Heart right ventricle (tissue), 16 donors: ENCODE measurements around the gene PTPRN2. TPM values are rescaled to one million over a fixed set of nuclear protein-coding genes. Genes with fewer than 3 reads are reported as not detected.

Source experiments
- ATAC-seq, 8 donors: fragments of 200-7000 bp; cut with Tn5 transposase; one replicate each; pipeline ENCODE4 v1.9.1; 2020; ENCODE audit warnings: mild to moderate bottlenecking in 8 of 8, moderate library complexity in 8 of 8, moderate number of reproducible peaks in 1 of 8
- DNase-seq, 2 donors: peaks; one replicate each; pipeline ENCODE4 v3.0.0-alpha.2; 2020
- H3K27ac ChIP-seq, 10 donors: fragments of 200-600 bp; sonication (generic) in 2 of 10; one replicate each; pipeline versions ENCODE4 v1.5.0 to v1.8.0; 2020 to 2022; ENCODE audit warnings: mild to moderate bottlenecking in 3 of 10
- H3K27me3 ChIP-seq, 7 donors: fragments of 200-600 bp; one replicate each; pipeline ENCODE4 v1.8.0; 2021 to 2022; ENCODE audit warnings: mild to moderate bottlenecking in 2 of 7
- H3K36me3 ChIP-seq, 9 donors: fragments of 200-600 bp; sonication (generic) in 1 of 9; one replicate each; pipeline versions ENCODE4 v1.5.0 to v1.8.0; 2020 to 2022; ENCODE audit warnings: mild to moderate bottlenecking in 2 of 9
- H3K4me1 ChIP-seq, 9 donors: fragments of 200-600 bp; sonication (generic) in 1 of 9; one replicate each; pipeline versions ENCODE4 v1.5.0 to v1.8.0; 2020 to 2022; ENCODE audit warnings: mild to moderate bottlenecking in 4 of 9
- H3K4me3 ChIP-seq, 10 donors: fragments of 200-600 bp; sonication (generic) in 2 of 10; one replicate each; pipeline versions ENCODE4 v1.5.0 to v1.8.0; 2020 to 2022; ENCODE audit warnings: mild to moderate bottlenecking in 7 of 10, moderate library complexity in 2 of 10
- H3K9me3 ChIP-seq, 11 donors: fragments of 200-600 bp in 10 of 11; sonication (generic) in 2 of 11; one replicate each; pipeline versions ENCODE4 v1.5.0 to v1.8.0; 2013 to 2022; ENCODE audit warnings: mild to moderate bottlenecking in 2 of 11, control low read depth in 1 of 11, moderate library complexity in 1 of 11
- WGBS, 2 donors: extraction: QIAGEN DNeasy Blood & Tissue Kit; methylation state at CpG; one replicate each; pipeline ENCODE4 v1.1.7; 2013; ENCODE audit warnings: inconsistent platforms in 1 of 2; 5-methylcytosine and 5-hydroxymethylcytosine counted together
- intact Hi-C, 10 donors: fragments of 100-400 bp; cut with DNase I; formaldehyde crosslinking; loops; one replicate each; pipeline versions ENCODE4 v1.11.1 to v1.14.2; 2022
- polyA plus RNA-seq, 2 donors: library from polyadenylated mRNA; stranded (reverse); fragments of 200-250 nt; gene quantifications; one replicate each; pipeline ENCODE4 v1.2.3, GENCODE V29; 2013
- total RNA-seq, 10 donors: library from RNA; stranded (reverse); fragmentation: NEBNext Ultra II Directional in 3 of 10; extraction: Animal tissue kit (Norgen Biotek cat#: 25700) in 3 of 10; gene quantifications; one replicate each; pipeline versions ENCODE4 v1.2.1 to v1.2.4, GENCODE V29; 2021 to 2023
- TF ChIP-seq, protein P1 (sequence below), 9 donors: fragments of 200-600 bp; sonication (generic) in 2 of 9; IDR thresholded peaks; one replicate each; pipeline versions ENCODE4 v1.5.0 to v1.8.0; 2021 to 2022; ENCODE audit warnings: antibody characterized with exemption in 9 of 9, mild to moderate bottlenecking in 5 of 9, moderate library complexity in 1 of 9
- donor health status: Arrhythmogenic right ventricular cardiomyopathy.
- donor health status: ischemic (EF 13 %, LVEDD 7.1; RV severe dilation, severe dysfunction).
- donor health status: healthy with polysubstance abuse.
- donor health status: DM: no; HTN: yes; CAD: no.
- donor health status: DM: no; HTN: no; CAD: no.
- donor health status: ischemic (EF 25% LVEDD 6.9; RV normal size, moderate dysfunction).
- donor health status: ischemic (EF 25% LVEDD 5.7; RV mildly dilated, moderate dysfunction).
- donor health status: healthy.
- donor health status: DM: yes; HTN: yes; CAD: no.
- donor health status: Ischemic cardiomyopathy.
- donor health status: ischemic (EF 35%, LVEDD 5.7; RV mildly dilated, moderate dysfunction).
- donor health status: nonischemic (EF 11% LVEDD 7.7; RV severe dilation, severe dysfunction).
- donor health status: DM: yes; HTN: yes; CAD: no.
- donor health status: PGD.
- donor health status: ischemic (EF 29% LVEDD 5.4; RV normal size, mild dysfunction).
- donor health status: nonischemic (EF 23%, LVEDD 6.1; RV moderate dilation, normal function).

The PTPRN2 gene
- total and polyA plus RNA-seq, 12 donors, result 0.82 to 1.8 (median 1.3) TPM

GRCh38 chr7:157994319-157994718 lies 593.3 kb downstream of the PTPRN2 start:
- TF ChIP-seq, protein P1, sequence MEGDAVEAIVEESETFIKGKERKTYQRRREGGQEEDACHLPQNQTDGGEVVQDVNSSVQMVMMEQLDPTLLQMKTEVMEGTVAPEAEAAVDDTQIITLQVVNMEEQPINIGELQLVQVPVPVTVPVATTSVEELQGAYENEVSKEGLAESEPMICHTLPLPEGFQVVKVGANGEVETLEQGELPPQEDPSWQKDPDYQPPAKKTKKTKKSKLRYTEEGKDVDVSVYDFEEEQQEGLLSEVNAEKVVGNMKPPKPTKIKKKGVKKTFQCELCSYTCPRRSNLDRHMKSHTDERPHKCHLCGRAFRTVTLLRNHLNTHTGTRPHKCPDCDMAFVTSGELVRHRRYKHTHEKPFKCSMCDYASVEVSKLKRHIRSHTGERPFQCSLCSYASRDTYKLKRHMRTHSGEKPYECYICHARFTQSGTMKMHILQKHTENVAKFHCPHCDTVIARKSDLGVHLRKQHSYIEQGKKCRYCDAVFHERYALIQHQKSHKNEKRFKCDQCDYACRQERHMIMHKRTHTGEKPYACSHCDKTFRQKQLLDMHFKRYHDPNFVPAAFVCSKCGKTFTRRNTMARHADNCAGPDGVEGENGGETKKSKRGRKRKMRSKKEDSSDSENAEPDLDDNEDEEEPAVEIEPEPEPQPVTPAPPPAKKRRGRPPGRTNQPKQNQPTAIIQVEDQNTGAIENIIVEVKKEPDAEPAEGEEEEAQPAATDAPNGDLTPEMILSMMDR (IDR thresholded peaks at IDR 0.05), result no peak
- intact Hi-C loops, result no loop called here
- DNase-seq (no peak), ATAC-seq (no peak)
- Histone ChIP-seq H3K27ac (no peak overlapping the region), H3K27me3 (peaks cover 0 to 46% (median 20%) of the 10 kb centered on the region in 7 donors), H3K36me3 (no peaks in the 10 kb centered on the region), H3K4me1 (no peaks in the 10 kb centered on the region), H3K9me3 (peaks cover 0 to 8% (median 0%) of the 10 kb centered on the region in 11 donors), H3K4me3 (no peak overlapping the region)
- WGBS, 2 donors, result 76% methylated on average over 14 of the region's 14 CpGs

GRCh38 chr7:157993406-157994105 lies 594.1 kb downstream of the PTPRN2 start:
- H3K36me3 ChIP-seq, result no peaks in the 10 kb centered on the region
- DNase-seq, result no peak
- TF ChIP-seq, protein P1 (IDR thresholded peaks at IDR 0.05), result no peak
- 73 to 74% methylated on average over 18 of the region's 18 CpGs for WGBS, 2 donors
- intact Hi-C loops, result no loop called here
- H3K27me3 ChIP-seq, result peaks cover 0 to 41% (median 20%) of the 10 kb centered on the region in 7 donors
- ATAC-seq, result no peak
- no peaks in the 10 kb centered on the region for H3K4me1 ChIP-seq
- H3K27ac ChIP-seq, result no peak overlapping the region
- no peak overlapping the region for H3K4me3 ChIP-seq
- H3K9me3 ChIP-seq, result peaks cover 0 to 8% (median 0%) of the 10 kb centered on the region in 11 donors

DNA sequence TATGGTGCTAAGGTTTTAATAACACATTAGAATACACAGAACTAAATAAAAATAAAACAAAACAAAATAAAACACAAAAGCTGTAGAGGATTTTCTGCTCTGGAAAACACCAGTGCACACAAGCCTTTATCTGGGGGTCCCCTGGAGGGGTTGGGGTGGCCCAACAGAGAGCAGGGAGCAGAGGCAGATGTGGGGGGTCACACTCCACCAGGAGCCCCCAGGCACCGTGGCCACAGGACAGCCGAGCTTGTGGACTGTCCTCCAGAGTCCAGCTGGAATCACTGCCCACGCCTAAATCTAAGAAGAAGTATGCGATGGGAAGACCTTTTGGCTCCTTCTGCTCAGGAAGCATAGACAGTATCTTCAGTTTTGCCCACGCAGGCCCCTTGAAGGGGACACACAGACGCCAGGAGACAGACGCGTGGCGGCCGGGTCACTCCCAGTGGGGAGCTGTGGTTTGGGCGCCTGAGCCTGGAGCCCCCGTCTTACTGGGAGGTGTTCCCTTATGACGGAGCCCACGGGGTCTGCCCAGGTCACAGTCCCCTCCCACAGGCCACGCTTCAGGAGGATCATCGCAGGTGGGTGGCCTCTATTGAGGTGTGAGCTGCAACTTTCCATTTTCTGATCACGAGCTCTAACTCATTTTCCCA lies 595.0 kb downstream of the PTPRN2 start:
- Histone ChIP-seq H3K9me3 (peaks cover 0 to 8% (median 0%) of the 10 kb centered on the region in 11 donors), H3K27me3 (peaks cover 0 to 47% (median 20%) of the 10 kb centered on the region in 7 donors), H3K36me3 (no peaks in the 10 kb centered on the region), H3K4me1 (no peaks in the 10 kb centered on the region), H3K27ac (no peak overlapping the region), H3K4me3 (no peak overlapping the region)
- intact Hi-C loops, result no loop called here
- ATAC-seq (no peak), DNase-seq (no peak)
- TF ChIP-seq, protein P1 (IDR thresholded peaks at IDR 0.05), result no peak
- whole genome bisulfite sequencing, 2 donors, result 83 to 90% methylated on average over 17 of the region's 17 CpGs

- no peak for ATAC-seq
- TF ChIP-seq, protein P1 (IDR thresholded peaks at IDR 0.05), result no peak
- H3K9me3 ChIP-seq, result peaks cover 0 to 8% (median 0%) of the 10 kb centered on the region in 11 donors
- H3K27ac ChIP-seq, result no peak overlapping the region
- no peak overlapping the region for H3K4me3 ChIP-seq
- peaks cover 0 to 43% (median 17%) of the 10 kb centered on the region in 7 donors for H3K27me3 ChIP-seq
- 76 to 88% methylated on average over 11 of the region's 11 CpGs for WGBS, 2 donors
- H3K36me3 ChIP-seq, result no peaks in the 10 kb centered on the region
- intact Hi-C loops, result no loop called here
- DNase-seq, result no peak
- no peaks in the 10 kb centered on the region for H3K4me1 ChIP-seq
These were observed 595.9 kb downstream of the PTPRN2 start for GRCh38 chr7:157991761-157992160.
